HEK293 (cell line): ENCODE data around the gene HEMGN.

Source experiments
- CTCF ChIA-PET: fragments of 350-600 bp; formaldehyde crosslinking; extraction: SDS; loops from one replicate; lab custom pipeline; 2021; ENCODE audit warnings: antibody characterized with exemption; lab: Yijun Ruan, JAX
- POLR2A ChIA-PET: fragments of 300-600 bp; formaldehyde crosslinking; extraction: SDS; loops from one replicate; lab custom pipeline; 2020; ENCODE audit warnings: antibody characterized with exemption, inconsistent platforms; lab: Yijun Ruan, JAX
- H3K27ac ChIP-seq: fragments of 200-500 bp; sonication (Bioruptor generic); 2 replicates; pipeline ENCODE4 v1.5.1; 2014; ENCODE audit warnings: low read depth, low read length, control low read depth, inconsistent platforms; ENCODE audit errors: extremely low read depth
- H3K36me3 ChIP-seq, 2 experiments: fragments of 200-500 bp in 1 of 2; sonication (Bioruptor generic) in 1 of 2; 1 replicate in 1 of 2; 2 replicates in 1 of 2; pipeline ENCODE4 v1.5.1; 2014 to 2017; ENCODE audit warnings: inconsistent platforms in 2 of 2, low read length in 2 of 2; ENCODE audit not compliant: control insufficient read depth in 2 of 2, insufficient read depth in 1 of 2
- H3K4me1 ChIP-seq: fragments of 200-500 bp; sonication (Bioruptor generic); 2 replicates; pipeline ENCODE4 v1.5.1; 2014; ENCODE audit warnings: mild to moderate bottlenecking, low read length, inconsistent platforms; ENCODE audit not compliant: control insufficient read depth, insufficient read depth
- H3K4me3 ChIP-seq: 2 replicates; pipeline ENCODE4 v1.5.1; 2011; ENCODE audit warnings: low read depth, mild to moderate bottlenecking, control low read depth, low read length, moderate library complexity
- H3K9me3 ChIP-seq: fragments of 200-500 bp; sonication (Bioruptor generic); 2 replicates; pipeline ENCODE4 v1.5.1; 2014; ENCODE audit warnings: low read depth, low read length, inconsistent platforms; ENCODE audit not compliant: control insufficient read depth, insufficient read depth
- BCL11A ChIP-seq: fragments of 450-650 bp; formaldehyde crosslinking; IDR thresholded peaks from 2 replicates; pipeline ENCODE4 v1.5.1; 2016; ENCODE audit warnings: low read depth, missing biosample characterization, missing genetic modification characterization
- HOXC10 ChIP-seq: sonication (generic); formaldehyde crosslinking; IDR thresholded peaks from 2 replicates; pipeline ENCODE4 v1.8.1; 2023; ENCODE audit warnings: mild to moderate bottlenecking, missing genetic modification reagents
- SP3 ChIP-seq: fragments of 450-650 bp; formaldehyde crosslinking; IDR thresholded peaks from 2 replicates; pipeline ENCODE4 v1.5.1; 2016; ENCODE audit warnings: missing biosample characterization, missing genetic modification characterization
- ZBTB17 ChIP-seq: fragments of 450-650 bp; formaldehyde crosslinking; IDR thresholded peaks from 2 replicates; pipeline ENCODE4 v1.5.1; 2016; ENCODE audit warnings: missing biosample characterization, missing genetic modification characterization
- ZBTB21 ChIP-seq: fragments of 450-650 bp; formaldehyde crosslinking; IDR thresholded peaks from 2 replicates; pipeline ENCODE4 v1.5.1; 2017; ENCODE audit warnings: missing biosample characterization, missing genetic modification characterization
- ZFP37 ChIP-seq: fragments of 450-650 bp; formaldehyde crosslinking; IDR thresholded peaks from 2 replicates; pipeline ENCODE4 v1.5.1; 2016; ENCODE audit warnings: missing biosample characterization, missing genetic modification characterization
- ZNF10 ChIP-seq: fragments of 450-650 bp; formaldehyde crosslinking; IDR thresholded peaks from 2 replicates; pipeline ENCODE4 v1.5.1; 2017; ENCODE audit warnings: missing biosample characterization, missing genetic modification characterization
- ZNF174 ChIP-seq: fragments of 450-650 bp; formaldehyde crosslinking; IDR thresholded peaks from 2 replicates; pipeline ENCODE4 v1.5.0; 2017; ENCODE audit warnings: missing biosample characterization, mild to moderate bottlenecking, missing genetic modification characterization
- ZNF266 ChIP-seq: fragments of 450-650 bp; formaldehyde crosslinking; IDR thresholded peaks from 2 replicates; pipeline ENCODE4 v1.5.1; 2016; ENCODE audit warnings: missing biosample characterization, missing genetic modification characterization, low read depth
- ZNF394 ChIP-seq: fragments of 450-650 bp; formaldehyde crosslinking; IDR thresholded peaks from 2 replicates; pipeline ENCODE4 v1.5.1; 2016; ENCODE audit warnings: missing biosample characterization, missing genetic modification characterization, mild to moderate bottlenecking, moderate library complexity, borderline replicate concordance
- ZNF473 ChIP-seq: fragments of 450-650 bp; formaldehyde crosslinking; IDR thresholded peaks from 2 replicates; pipeline ENCODE4 v1.5.1; 2017; ENCODE audit warnings: missing biosample characterization, missing genetic modification characterization
- ZNF521 ChIP-seq: fragments of 450-650 bp; formaldehyde crosslinking; IDR thresholded peaks from 2 replicates; pipeline ENCODE4 v1.5.1; 2017; ENCODE audit warnings: missing biosample characterization, mild to moderate bottlenecking, missing genetic modification characterization
- ZNF600 ChIP-seq: fragments of 450-650 bp; formaldehyde crosslinking; IDR thresholded peaks from 2 replicates; pipeline ENCODE4 v1.5.1; 2016; ENCODE audit warnings: missing biosample characterization, missing genetic modification characterization
- ZNF610 ChIP-seq: fragments of 450-650 bp; formaldehyde crosslinking; IDR thresholded peaks from 2 replicates; pipeline ENCODE4 v1.5.1; 2016; ENCODE audit warnings: missing biosample characterization, missing genetic modification characterization, borderline replicate concordance
- ZNF658 ChIP-seq: fragments of 450-650 bp; formaldehyde crosslinking; IDR thresholded peaks from 2 replicates; pipeline ENCODE4; 2016; ENCODE audit warnings: missing biosample characterization, missing genetic modification characterization
- ZNF664 ChIP-seq: fragments of 450-650 bp; formaldehyde crosslinking; IDR thresholded peaks from 2 replicates; pipeline ENCODE4 v1.5.1; 2016; ENCODE audit warnings: missing biosample characterization, missing genetic modification characterization
- ZNF670 ChIP-seq: fragments of 450-650 bp; formaldehyde crosslinking; IDR thresholded peaks from 2 replicates; pipeline ENCODE4 v1.5.1; 2016; ENCODE audit warnings: missing biosample characterization, missing genetic modification characterization, low read depth
- TF ChIP-seq, protein P1 (sequence below): fragments of 450-650 bp; formaldehyde crosslinking; optimal IDR thresholded peaks from 2 replicates; pipeline ENCODE3; 2016; ENCODE audit warnings: missing biosample characterization, mild to moderate bottlenecking, missing genetic modification characterization
- TF ChIP-seq, protein P2 (sequence below): sonication (generic); formaldehyde crosslinking; IDR thresholded peaks from 2 replicates; pipeline ENCODE4 v1.8.1; 2022; ENCODE audit warnings: mild to moderate bottlenecking, moderate library complexity, missing genetic modification reagents
- TF ChIP-seq, protein P3 (sequence below): fragments of 450-650 bp; formaldehyde crosslinking; IDR thresholded peaks from 2 replicates; pipeline ENCODE4 v1.5.1; 2017; ENCODE audit warnings: missing biosample characterization, missing genetic modification characterization
- TF ChIP-seq, protein P4 (sequence below): fragments of 450-650 bp; formaldehyde crosslinking; IDR thresholded peaks from 2 replicates; pipeline ENCODE4 v1.5.1; 2016; ENCODE audit warnings: missing biosample characterization, missing genetic modification characterization

HEMGN gene

DNA sequence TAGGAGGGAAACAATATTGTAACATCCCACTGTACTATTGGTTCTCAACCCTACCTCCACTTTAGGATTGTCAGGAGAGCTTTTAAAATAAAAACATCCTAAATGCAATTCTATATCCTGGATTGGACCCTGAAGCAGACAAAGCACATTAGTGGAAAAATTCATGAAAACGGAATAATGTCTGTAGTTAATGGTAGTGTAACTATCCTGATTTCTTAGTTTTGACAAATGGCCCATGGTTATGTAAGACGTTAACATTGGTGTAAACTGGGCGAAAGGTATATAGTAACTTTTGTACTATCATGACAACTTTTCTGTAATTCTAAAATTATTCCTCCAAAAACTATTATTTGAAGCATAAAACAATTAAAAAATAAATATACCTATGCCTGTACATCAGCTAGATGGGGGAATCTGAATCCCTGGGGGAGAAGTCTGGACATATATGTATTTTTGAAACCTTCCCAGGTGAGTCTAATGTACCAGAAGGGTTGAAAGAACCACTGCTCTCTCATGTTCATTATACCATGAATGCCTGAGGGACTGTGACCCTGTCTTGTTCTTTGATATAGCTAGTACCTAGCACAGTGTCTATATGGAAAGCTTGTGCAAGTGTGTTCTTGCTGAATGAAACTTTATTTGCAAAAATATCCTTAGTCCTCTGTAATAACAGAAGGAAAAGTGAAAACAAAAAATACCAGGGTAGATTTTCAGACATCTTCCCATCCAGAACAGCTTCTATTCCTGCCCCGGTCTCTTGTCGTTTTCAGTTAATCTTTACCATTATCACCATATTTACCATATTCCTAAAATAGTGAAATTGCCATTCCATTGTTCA lies 12.3 kb downstream of the HEMGN start:
- no peaks in the 10 kb centered on the region for H3K9me3 ChIP-seq
- no peaks in the 10 kb centered on the region for H3K4me1 ChIP-seq
- H3K27ac ChIP-seq, result no peak overlapping the region
- ChIA-PET CTCF (interaction anchor here (0.7 to 1.8 kb wide), 4 partner anchors 23 to 109 kb away, joined by 3 to 11 read pairs (median 3); no protein-coding TSS in a partner anchor), POLR2A (interaction anchor here (0.6 to 1.1 kb wide), 3 partner anchors 131 to 372 kb away, joined by 3 to 7 read pairs (median 3); partner anchors contain the start of gene NANS)
- no peaks in the 10 kb centered on the region for H3K36me3 ChIP-seq
- no peak overlapping the region for H3K4me3 ChIP-seq
- no peak for TF ChIP-seq BCL11A (tag by site-specific recombination)
- TF ChIP-seq ZNF521 (tag by site-specific recombination), result no peak
- no peak for TF ChIP-seq ZNF670
- no peak for TF ChIP-seq ZNF473
- TF ChIP-seq ZNF610 (tag by site-specific recombination), result no peak
- TF ChIP-seq ZNF658 (tag by site-specific recombination), result no peak

DNA sequence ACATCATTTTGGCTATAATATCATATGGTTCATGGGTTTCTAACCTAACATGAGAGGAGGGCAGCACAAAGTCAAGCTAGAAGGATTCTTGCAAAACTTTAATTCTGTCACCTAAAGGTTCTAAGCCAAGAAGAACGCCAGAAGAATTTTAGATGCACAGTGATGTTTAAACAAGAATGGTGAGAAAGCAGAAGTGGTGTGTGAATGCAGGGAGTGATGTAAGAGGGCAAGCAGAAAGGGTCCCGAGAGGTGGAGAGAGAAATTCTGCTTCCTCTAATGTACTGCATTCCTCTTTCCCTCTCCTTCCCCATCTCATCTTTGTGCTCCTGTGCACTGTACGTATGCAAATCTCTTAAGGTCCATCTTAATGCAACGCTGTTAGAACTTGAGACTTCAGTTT lies 13.6 kb downstream of the HEMGN start:
- POLR2A ChIA-PET, result interaction anchor here (2.2 kb wide), 1 partner anchor 59 kb away, joined by 8 read pairs; the partner anchor contains the start of gene ANP32B
- Histone ChIP-seq H3K36me3 (no peaks in the 10 kb centered on the region), H3K9me3 (no peaks in the 10 kb centered on the region), H3K4me1 (no peaks in the 10 kb centered on the region), H3K4me3 (no peak overlapping the region)
- CTCF ChIA-PET, result interaction anchor here (0.5 to 3.9 kb wide), 55 partner anchors 7 to 853 kb away, joined by 3 to 34 read pairs (median 5); partner anchors contain the start of genes TBC1D2 and XPA
- no peak for TF ChIP-seq ZBTB17 (tag by site-specific recombination)
- TF ChIP-seq, protein P1, sequence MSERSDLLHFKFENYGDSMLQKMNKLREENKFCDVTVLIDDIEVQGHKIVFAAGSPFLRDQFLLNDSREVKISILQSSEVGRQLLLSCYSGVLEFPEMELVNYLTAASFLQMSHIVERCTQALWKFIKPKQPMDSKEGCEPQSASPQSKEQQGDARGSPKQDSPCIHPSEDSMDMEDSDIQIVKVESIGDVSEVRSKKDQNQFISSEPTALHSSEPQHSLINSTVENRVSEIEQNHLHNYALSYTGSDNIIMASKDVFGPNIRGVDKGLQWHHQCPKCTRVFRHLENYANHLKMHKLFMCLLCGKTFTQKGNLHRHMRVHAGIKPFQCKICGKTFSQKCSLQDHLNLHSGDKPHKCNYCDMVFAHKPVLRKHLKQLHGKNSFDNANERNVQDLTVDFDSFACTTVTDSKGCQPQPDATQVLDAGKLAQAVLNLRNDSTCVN (tag by site-specific recombination), result no peak
- TF ChIP-seq ZNF394 (tag by site-specific recombination), result no peak
- TF ChIP-seq ZNF266 (tag by site-specific recombination), result no peak
- TF ChIP-seq, protein P2, sequence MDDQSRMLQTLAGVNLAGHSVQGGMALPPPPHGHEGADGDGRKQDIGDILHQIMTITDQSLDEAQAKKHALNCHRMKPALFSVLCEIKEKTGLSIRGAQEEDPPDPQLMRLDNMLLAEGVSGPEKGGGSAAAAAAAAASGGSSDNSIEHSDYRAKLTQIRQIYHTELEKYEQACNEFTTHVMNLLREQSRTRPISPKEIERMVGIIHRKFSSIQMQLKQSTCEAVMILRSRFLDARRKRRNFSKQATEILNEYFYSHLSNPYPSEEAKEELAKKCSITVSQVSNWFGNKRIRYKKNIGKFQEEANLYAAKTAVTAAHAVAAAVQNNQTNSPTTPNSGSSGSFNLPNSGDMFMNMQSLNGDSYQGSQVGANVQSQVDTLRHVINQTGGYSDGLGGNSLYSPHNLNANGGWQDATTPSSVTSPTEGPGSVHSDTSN (CRISPR knock-in tag), result no peak
- TF ChIP-seq ZNF600 (tag by site-specific recombination), result no peak
- TF ChIP-seq, protein P3, sequence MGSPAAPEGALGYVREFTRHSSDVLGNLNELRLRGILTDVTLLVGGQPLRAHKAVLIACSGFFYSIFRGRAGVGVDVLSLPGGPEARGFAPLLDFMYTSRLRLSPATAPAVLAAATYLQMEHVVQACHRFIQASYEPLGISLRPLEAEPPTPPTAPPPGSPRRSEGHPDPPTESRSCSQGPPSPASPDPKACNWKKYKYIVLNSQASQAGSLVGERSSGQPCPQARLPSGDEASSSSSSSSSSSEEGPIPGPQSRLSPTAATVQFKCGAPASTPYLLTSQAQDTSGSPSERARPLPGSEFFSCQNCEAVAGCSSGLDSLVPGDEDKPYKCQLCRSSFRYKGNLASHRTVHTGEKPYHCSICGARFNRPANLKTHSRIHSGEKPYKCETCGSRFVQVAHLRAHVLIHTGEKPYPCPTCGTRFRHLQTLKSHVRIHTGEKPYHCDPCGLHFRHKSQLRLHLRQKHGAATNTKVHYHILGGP (tag by site-specific recombination), result no peak
- TF ChIP-seq, all 188 proteins: peak for 0
- H3K27ac ChIP-seq, result no peak overlapping the region

DNA sequence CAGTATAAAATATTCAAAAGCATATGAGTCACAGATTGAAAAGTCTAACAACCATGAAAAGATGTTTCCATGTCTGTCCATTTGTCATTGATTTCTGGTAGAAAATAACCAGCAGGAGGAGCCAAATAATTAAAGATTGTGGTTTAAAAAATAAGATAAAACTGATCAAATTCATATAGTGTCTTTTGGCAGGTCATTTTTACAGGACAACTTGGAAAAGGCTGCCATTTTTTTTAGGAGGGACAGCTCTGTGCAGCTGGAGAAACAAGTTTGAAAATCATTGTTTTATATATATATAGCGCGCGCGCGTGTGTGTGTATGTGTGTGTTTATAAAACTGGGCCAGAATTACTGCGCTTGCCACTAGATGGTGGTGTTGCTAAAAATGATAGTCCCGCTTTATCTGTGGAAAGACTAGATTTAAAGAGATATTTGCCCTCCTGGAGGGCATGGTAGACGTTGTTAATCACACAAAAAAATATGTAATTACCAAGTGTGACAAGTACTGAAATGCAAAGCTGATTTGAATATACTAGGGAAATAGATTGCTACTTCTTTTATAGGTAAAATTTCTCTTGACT lies 14.4 kb downstream of the HEMGN start:
- ChIA-PET POLR2A (interaction anchor here (0.6 to 2.2 kb wide), 2 partner anchors 59 to 132 kb away, joined by 3 to 8 read pairs; partner anchors contain the start of gene ANP32B), CTCF (interaction anchor here (0.5 to 3.9 kb wide), 68 partner anchors 8 to 866 kb away, joined by 3 to 34 read pairs (median 4); partner anchors contain the start of genes TBC1D2 and XPA)
- Histone ChIP-seq H3K4me3 (peak overlapping the region; percentile 26), H3K4me1 (no peaks in the 10 kb centered on the region), H3K36me3 (no peaks in the 10 kb centered on the region), H3K9me3 (no peaks in the 10 kb centered on the region), H3K27ac (no peak overlapping the region)
- no peak for TF ChIP-seq SP3
- no peak for TF ChIP-seq ZNF10
- TF ChIP-seq ZBTB21, result no peak
- TF ChIP-seq ZNF174 (tag by site-specific recombination), result no peak
- TF ChIP-seq, protein P4, sequence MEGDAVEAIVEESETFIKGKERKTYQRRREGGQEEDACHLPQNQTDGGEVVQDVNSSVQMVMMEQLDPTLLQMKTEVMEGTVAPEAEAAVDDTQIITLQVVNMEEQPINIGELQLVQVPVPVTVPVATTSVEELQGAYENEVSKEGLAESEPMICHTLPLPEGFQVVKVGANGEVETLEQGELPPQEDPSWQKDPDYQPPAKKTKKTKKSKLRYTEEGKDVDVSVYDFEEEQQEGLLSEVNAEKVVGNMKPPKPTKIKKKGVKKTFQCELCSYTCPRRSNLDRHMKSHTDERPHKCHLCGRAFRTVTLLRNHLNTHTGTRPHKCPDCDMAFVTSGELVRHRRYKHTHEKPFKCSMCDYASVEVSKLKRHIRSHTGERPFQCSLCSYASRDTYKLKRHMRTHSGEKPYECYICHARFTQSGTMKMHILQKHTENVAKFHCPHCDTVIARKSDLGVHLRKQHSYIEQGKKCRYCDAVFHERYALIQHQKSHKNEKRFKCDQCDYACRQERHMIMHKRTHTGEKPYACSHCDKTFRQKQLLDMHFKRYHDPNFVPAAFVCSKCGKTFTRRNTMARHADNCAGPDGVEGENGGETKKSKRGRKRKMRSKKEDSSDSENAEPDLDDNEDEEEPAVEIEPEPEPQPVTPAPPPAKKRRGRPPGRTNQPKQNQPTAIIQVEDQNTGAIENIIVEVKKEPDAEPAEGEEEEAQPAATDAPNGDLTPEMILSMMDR, result peak; percentile 53; the same call in 1 of the 2 replicates
- no peak for TF ChIP-seq ZFP37 (tag by site-specific recombination)
- TF ChIP-seq HOXC10 (CRISPR knock-in tag), result no peak
- peak; percentile 75; the same call in 1 of the 2 replicates for TF ChIP-seq ZNF664
